ENCODE measurements around the gene VTN.
"Not testable (repeated sequence)": the region's sequence is repeated elsewhere in the genome, so short reads cannot be mapped to it uniquely, and the experiment has no call there.

Gene VTN

GRCh38 chr17:28339431-28339830 lies 30.7 kb downstream of the VTN start:
- DNase-seq: no peak

DNA sequence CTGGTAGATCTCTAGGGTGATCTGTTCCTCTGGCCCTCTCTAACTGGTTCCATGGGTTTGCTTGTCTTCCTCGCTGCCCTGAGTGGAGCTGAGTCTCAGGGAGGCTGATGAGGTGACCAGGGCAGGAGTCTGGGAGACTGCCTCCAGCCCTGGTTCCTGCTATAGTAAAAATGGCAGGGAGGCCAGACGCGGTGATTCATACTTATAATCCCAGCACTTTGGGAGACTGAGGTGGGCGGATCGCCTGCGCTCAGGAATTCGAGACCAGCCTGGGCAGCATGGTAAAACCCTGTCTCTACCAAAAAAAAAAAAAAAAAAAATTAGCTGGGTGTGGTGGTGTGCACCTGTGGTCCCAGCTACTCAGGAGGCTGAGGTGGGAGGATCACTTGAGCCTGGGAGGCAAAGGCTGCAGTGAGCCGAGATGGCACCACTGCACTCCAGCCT lies 31.3 kb downstream of the VTN start:
- DNase-seq: not testable (repeated sequence)

DNA sequence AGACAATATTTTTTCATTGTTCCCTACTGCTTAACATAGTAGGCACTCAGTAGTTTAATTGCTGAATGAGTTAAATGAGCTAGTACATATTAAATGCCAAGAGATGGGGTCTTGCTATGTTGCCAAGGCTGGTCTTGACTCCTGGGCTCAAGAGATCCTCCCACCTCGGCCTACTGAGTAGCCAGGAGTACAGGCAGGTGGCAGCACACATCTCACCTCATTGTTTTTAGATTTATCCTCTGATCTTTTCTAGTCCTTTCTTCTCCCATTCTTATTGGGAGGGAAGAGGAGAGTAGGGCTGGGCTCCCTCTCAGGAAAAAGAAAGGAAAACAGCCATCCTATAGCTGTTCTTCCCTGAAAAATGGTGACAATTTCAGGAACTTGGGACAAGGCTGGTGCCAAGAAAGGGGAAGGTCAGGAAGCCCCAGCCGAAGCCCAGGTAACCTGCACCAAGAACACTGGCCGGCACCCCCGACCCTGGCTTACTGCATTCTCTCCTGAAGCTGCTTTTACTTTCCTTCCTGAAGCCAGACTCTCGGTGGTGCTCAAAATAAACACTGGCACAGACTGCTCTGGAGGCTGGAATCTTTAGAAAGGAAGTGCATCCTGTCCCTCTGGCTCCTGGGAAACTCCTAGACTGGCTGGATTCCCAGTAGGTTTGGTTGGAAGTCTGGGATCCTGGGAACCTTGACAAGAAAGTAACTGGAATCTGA lies 31.9 kb downstream of the VTN start:
- DNase-seq: peak; percentile 70

DNA sequence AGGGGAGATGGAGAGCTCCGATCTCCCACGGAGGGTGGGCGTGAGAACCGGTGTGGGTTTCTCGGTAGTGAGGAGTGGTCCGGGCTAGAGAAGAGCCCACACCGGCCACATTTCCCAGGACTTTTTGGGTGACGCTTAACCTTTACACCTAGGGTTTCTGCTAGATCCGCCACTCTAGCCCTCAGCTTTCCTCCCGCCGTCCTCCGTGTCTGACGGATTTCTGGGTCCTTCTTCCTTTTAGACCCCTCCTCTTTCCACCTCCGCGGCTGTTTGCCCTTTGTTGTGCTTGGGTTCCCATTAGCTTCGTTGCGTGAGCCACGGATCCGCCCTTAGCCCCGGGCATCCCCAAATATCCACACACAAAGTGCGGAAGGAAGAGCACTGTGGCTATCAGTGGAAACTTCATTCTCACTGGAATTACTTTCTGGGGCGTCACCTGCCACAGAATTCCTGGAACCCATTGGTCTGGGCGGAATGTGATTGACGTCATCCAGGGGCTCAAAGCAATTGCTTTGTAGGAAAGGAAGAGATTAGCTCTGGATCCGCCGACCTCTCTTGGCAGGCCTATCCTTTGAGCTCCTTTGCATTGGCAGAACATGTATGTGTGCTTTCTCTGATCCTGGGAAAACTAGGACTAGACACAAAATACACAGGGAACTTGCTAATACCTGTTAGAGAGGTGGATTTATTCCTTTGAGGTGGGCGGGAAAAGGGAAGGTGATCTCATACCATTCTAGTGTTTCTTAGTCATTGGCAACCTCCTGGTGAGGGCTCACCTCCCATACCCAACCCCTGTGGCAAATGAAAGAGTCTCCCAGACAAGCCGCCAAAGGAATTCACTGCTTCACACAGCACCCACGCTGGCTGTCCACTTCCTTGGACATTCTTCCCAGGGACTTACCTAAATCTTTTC lies 33.9 kb downstream of the VTN start:
- peak; percentile 82 for DNase-seq

GRCh38 chr17:28335201-28335958 lies 34.7 kb downstream of the VTN start, which contains the start of the genes IFT20 and TNFAIP1:
Gene IFT20, minus strand, starts transcription at chr17:28335472. Its CDS starts 3,487 bp downstream, at chr17:28331985.
Gene TNFAIP1, plus strand, starts transcription at chr17:28335761. Its CDS starts 3,761 bp downstream, at chr17:28339522.
- peak; percentile 100 for DNase-seq

DNA sequence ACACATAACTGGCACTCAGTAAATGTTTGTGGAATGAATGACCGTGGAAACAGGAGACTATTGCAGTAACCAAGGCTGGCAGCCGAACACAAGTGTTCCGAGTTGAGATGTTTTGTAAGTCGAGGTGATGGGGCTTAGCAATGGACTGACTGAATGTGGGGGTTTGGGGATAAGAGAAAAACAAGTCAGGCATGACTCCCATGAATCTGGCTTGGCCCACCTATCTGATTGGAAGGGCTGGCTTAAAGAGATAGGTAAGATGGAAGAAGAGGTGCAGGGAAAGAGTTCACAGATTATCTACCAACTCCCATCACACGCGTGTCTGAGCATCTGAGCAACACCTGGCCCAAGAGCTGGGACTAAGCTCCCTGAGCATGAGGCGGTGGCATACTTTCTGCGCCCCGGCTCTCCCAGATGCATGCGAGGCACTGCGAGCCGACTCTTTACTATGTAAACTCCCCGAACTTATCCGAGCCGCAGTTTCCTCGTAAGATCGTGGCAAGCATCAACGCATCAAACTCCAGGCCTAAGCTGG lies 35.4 kb downstream of the VTN start:
- DNase-seq: no peak

- DNase-seq: no peak
Observed at GRCh38 chr17:28334171-28334570, 35.9 kb downstream of the VTN start.

GRCh38 chr17:28333083-28333746 lies 36.9 kb downstream of the VTN start:
- DNase-seq: no peak

- no peak for DNase-seq
Observed at GRCh38 chr17:28331891-28332420, 38.2 kb downstream of the VTN start.

DNA sequence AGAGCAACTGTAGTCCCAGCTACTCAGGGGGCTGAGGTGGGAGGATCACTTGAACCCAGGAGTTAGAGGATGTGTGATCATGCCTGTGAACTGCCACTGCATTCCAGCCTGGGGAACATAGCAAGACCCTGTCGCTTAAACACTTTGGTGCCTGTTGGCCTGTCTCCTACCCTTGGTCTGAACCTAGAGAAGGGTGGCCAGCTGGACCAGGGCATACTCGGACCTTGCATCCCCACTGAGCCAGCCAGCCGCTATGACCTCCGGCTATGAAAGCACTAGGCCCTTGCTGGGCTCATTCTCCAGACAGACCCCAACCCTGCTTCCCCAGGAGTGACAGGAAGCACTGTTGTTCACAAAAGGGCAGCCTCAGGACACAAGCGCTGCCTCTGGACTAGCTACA lies 39.4 kb downstream of the VTN start:
- DNase-seq: no peak

- peak; percentile 35 for DNase-seq
Observed at GRCh38 chr17:28328325-28328724, 41.8 kb downstream of the VTN start.

DNA sequence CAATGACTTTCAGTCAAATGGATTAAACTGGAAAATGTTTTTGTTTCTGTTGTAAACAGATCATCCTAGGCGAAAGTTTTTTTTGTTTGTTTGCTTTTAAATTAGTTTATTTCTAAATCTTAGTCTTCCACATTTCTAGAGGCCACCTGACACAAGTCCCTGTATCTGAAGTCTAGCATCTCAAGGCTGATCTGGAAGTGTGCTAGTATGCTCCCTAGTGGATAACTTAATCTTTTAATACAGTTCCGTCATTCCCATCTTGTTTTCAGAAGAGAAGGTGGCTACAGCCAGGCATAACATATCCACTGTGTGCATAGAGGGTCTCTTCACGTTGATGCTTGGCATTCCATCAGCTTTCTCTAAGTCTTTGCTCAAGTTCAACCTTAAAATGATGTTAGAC lies 42.4 kb downstream of the VTN start:
- DNase-seq: peak; percentile 19

DNA sequence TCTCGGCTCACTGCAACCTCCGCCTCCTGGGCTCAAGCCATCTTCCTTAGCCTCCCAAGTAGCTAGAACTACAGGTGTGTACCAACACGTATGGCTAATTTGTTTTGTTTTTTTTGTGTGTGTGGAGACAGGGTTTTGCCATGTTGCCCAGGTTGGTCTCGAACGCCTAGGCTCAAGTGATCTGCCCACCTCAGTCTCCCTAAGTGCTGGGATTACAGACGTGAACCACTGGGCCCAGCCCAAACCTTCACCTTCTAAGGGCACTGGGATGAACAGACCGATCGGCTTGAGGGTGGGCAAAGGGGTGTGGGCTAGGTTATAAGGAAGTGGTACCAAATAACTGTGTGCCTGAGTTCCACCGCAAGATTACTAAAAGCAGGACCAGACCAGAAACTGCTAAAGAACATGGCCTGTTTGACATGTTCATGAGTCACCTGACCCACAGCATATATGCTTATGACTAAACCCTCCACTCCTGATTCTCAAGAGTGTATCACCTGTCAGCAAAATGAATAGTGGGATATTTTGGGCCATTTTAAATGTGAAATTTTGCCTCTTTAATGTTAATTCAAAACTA lies 43.0 kb downstream of the VTN start:
- no peak for DNase-seq

- DNase-seq: no peak
Observed at GRCh38 chr17:28326114-28326513, 44.0 kb downstream of the VTN start.

- DNase-seq: no peak
Observed at GRCh38 chr17:28325211-28325610, 44.9 kb downstream of the VTN start.

DNA sequence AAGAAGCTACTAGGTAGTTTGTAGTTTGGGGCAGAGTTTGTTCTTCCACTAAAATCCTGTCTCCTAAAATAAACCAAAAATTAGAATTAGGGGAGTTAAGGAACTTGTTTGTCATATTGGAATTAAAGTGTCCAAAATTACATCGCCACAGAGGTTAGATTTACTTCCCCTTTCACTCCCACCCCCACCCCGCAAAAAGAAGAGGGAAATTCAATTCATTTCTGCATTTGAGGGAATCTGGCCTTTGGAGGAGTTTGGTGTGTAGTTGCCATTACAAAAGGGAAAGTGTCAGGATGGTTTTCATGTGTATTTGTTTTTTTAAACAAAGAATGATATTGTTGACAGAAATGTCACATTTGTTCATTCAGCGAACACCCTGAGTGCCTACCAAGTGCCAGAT lies 45.3 kb downstream of the VTN start:
- DNase-seq: no peak

GRCh38 chr17:28324267-28324745 lies 45.8 kb downstream of the VTN start:
- DNase-seq: no peak

DNA sequence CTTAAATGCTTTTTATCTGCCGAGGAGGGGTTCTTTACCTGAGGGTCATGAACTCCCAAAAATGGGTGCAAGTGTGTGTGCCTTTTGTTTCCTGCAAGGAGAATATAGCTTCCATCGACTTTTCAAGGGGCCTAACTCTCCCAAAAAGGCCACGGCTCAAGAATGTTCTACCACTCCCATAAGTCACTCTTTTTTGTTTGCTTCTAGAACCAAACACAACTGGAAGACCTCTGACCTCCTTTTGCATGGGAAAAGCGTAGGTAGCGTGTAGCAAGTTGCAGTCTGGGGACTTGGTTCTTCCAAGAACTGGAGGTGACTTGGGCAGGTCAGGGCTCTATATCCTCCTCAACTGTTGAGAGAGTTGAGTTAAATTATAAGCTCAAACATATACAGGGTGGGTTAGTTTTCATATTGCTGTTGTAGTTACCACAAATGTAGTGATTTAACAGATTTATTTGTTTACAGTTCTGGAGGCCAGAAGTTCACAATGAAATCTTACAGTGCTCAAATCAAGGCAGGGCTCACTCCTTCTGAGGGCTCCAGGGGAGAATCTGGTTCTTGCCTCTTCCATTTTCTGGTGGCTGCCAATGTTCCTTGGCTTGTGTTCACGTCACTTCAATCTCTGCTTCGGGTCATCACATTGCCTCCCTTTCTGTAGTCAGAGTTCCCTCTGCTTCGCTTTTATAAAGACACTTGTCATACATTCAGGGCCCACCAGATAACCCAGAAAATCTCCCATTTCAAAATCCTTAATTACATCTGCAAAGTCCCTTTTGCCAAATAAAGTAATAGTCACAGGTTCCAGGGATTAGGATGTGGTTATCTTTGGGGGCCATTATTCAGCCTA lies 49.7 kb downstream of the VTN start:
- no peak for DNase-seq

DNA sequence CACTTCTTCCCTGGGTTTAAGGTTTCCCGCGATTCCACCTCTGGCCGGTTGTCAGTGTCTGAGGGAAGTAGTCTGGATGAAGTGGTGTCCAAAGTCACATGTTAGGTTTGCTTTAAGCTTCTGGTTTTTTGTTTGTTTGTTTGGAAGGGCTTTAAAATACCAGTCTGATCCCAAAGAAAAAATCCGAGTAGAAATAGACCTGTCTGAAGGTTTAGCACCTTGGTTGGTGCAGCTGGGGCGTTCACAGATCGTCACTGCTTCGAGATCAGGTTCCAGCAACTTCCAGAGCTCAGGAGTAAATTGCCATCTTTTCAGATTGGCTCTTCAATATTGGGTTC lies 50.5 kb downstream of the VTN start:
- peak; percentile 7 for DNase-seq
